ENCODE results near the gene DCANP1. TPM values are rescaled to one million over a fixed set of nuclear protein-coding genes. Genes with fewer than 3 reads are reported as not detected.

DCANP1 gene
- total and polyA plus RNA-seq, 9 of the 15 experiments (the other 6 are each of a cell fraction or from before 2014, with no cell fraction given): not detected

- no TSS peak for BruUV-seq (replicated peaks)
- WGBS (ENCODE audit: insufficient coverage, low coverage, missing lambda C conversion rate): 6% methylated on average over 30 of the region's 40 CpGs
- ChIA-PET CTCF (ENCODE audit: low intra/inter-chr PET ratio) (no interaction called here), POLR2A (interaction anchor here (0.5 to 0.7 kb wide), 3 partner anchors 13 to 20 kb away, joined by 3 to 4 read pairs (median 3); no protein-coding TSS in a partner anchor)
- H3K27ac ChIP-seq (ENCODE audit: extremely low read depth, low read depth, low read length): no peak overlapping the region
- peaks cover 8 to 34% of the 10 kb centered on the region in 2 experiments; a peak in 4 of 5 replicates for H3K4me1 ChIP-seq (replicated peaks in 1 of 2; ENCODE audit: control insufficient read depth in 2 of 2, insufficient read depth in 2 of 2, low read length in 2 of 2)
- ATAC-seq (peak; percentile 54), DNase-seq (ENCODE audit: extremely low read depth in 1 of 4, low spot score in 3 of 4) (peak in 3 of 4 experiments; percentile 26 to 54 (median 50)), FAIRE-seq (no peak)
- no peaks in the 10 kb centered on the region for H3K9me1 ChIP-seq (ENCODE audit: control insufficient read depth, insufficient read depth, low read length)
- intact Hi-C loops (cut with micrococcal nuclease): no loop called here
- H3K9me3 ChIP-seq (replicated peaks; ENCODE audit: control insufficient read depth, insufficient read depth, low read depth, low read length): no peaks in the 10 kb centered on the region
- no peaks in the 10 kb centered on the region for H3K36me3 ChIP-seq (ENCODE audit: control insufficient read depth, insufficient read depth, low read length)
- peaks cover 0 to 4% of the 10 kb centered on the region in 2 experiments; a peak in 1 of 5 replicates for H3K27me3 ChIP-seq (ENCODE audit: control insufficient read depth in 2 of 2, insufficient read depth in 2 of 2, low read length in 2 of 2)
- peaks cover 10% of the 10 kb centered on the region for H4K20me1 ChIP-seq (replicated peaks; ENCODE audit: control insufficient read depth, insufficient read depth, low read length)
- H3K4me3 ChIP-seq: no peak overlapping the region
- no peak overlapping the region for H3K4me2 ChIP-seq (ENCODE audit: insufficient read depth, low read length)
- H2AFZ ChIP-seq (ENCODE audit: low read depth, low read length): no peak overlapping the region
- no peak overlapping the region for H3K9ac ChIP-seq (ENCODE audit: insufficient read depth in 1 of 2, low read depth in 2 of 2, low read length in 2 of 2)
- in situ Hi-C loops (cut with MboI): no loop called here
- H3K79me2 ChIP-seq (ENCODE audit: control insufficient read depth, insufficient read depth, low read length): no peaks in the 10 kb centered on the region
- TF ChIP-seq FOXA3 (CRISPR knock-in tag; conservative IDR thresholded peaks at IDR 0.05 in 1 of 2, IDR thresholded peaks at IDR 0.05 in 1 of 2) (peak; percentile 75 to 94), RCOR1 (IDR thresholded peaks at IDR 0.05; ENCODE audit: borderline replicate concordance in 1 of 2, low read depth in 2 of 2, low read length in 2 of 2) (peak in 1 of 2 experiments; percentile 52; a peak in 2 of 4 replicates), ARID1B (IDR thresholded peaks at IDR 0.05) (peak; percentile 60; the same call in 1 of the 2 replicates), CBFA2T3 (IDR thresholded peaks at IDR 0.05) (peak; percentile 64), ZNF766 (CRISPR knock-in tag; conservative IDR thresholded peaks at IDR 0.05) (peak; percentile 67), MTF1 (CRISPR knock-in tag; IDR thresholded peaks at IDR 0.05; ENCODE audit: borderline replicate concordance) (no peak), ZBTB33 (CRISPR knock-in tag; IDR thresholded peaks at IDR 0.05) (no peak), ERF (CRISPR knock-in tag; IDR thresholded peaks at IDR 0.05) (no peak), MAZ (CRISPR knock-in tag; conservative IDR thresholded peaks at IDR 0.05 in 1 of 2, IDR thresholded peaks at IDR 0.05 in 1 of 2) (0 out of 4 replicates have a peak, but pooled peaks of 1 of the 2 experiments have one; percentile 27), FOXJ3 (CRISPR knock-in tag; IDR thresholded peaks at IDR 0.05) (no peak), SMARCE1 (IDR thresholded peaks at IDR 0.05) (no peak), NR3C1 (CRISPR knock-in tag; IDR thresholded peaks at IDR 0.05) (no peak), MAFG (tag; conservative IDR thresholded peaks at IDR 0.05) (no peak), ZNF175 (CRISPR knock-in tag; IDR thresholded peaks at IDR 0.05; ENCODE audit: low read depth) (no peak), PTBP1 (IDR thresholded peaks at IDR 0.05; ENCODE audit: low read depth, low read length) (no peak)
- TF ChIP-seq, protein P1, sequence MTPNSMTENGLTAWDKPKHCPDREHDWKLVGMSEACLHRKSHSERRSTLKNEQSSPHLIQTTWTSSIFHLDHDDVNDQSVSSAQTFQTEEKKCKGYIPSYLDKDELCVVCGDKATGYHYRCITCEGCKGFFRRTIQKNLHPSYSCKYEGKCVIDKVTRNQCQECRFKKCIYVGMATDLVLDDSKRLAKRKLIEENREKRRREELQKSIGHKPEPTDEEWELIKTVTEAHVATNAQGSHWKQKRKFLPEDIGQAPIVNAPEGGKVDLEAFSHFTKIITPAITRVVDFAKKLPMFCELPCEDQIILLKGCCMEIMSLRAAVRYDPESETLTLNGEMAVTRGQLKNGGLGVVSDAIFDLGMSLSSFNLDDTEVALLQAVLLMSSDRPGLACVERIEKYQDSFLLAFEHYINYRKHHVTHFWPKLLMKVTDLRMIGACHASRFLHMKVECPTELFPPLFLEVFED (CRISPR knock-in tag; conservative IDR thresholded peaks at IDR 0.05): no peak
- TF ChIP-seq, protein P2, sequence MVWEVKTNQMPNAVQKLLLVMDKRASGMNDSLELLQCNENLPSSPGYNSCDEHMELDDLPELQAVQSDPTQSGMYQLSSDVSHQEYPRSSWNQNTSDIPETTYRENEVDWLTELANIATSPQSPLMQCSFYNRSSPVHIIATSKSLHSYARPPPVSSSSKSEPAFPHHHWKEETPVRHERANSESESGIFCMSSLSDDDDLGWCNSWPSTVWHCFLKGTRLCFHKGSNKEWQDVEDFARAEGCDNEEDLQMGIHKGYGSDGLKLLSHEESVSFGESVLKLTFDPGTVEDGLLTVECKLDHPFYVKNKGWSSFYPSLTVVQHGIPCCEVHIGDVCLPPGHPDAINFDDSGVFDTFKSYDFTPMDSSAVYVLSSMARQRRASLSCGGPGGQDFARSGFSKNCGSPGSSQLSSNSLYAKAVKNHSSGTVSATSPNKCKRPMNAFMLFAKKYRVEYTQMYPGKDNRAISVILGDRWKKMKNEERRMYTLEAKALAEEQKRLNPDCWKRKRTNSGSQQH (CRISPR knock-in tag; IDR thresholded peaks at IDR 0.05): no peak
These were observed 44.6 kb upstream of the DCANP1 start for GRCh38 chr5:135491552-135492318.
